Measurements from ENCODE around the gene SYNE4.

- TF ChIP-seq POLR2AphosphoS5 (IDR thresholded peaks at IDR 0.05; ENCODE audit: low read depth, low read length): no peak
- TF ChIP-seq POLR2A (IDR thresholded peaks at IDR 0.05; ENCODE audit: low read depth, low read length): no peak
- TF ChIP-seq POU2F2 (IDR thresholded peaks at IDR 0.05; ENCODE audit: low read depth, low read length): no peak
- TF ChIP-seq TAF1 (IDR thresholded peaks at IDR 0.05; ENCODE audit: low read depth, low read length): no peak
- no peak for TF ChIP-seq SPI1 (IDR thresholded peaks at IDR 0.05; ENCODE audit: low read depth, low read length)
- TF ChIP-seq PAX5 (IDR thresholded peaks at IDR 0.05; ENCODE audit: insufficient read depth, low read length, severe bottlenecking): no peak
Measured at GRCh38 chr19:36051236-36051635, 42.6 kb upstream of the SYNE4 start.

Measured in GM12891 (cell line).